ENCODE results near the gene CDH4.

Gene CDH4

GRCh38 chr20:61884571-61885389 lies 632.7 kb downstream of the CDH4 start:
- H3K27ac ChIP-seq, result no peak overlapping the region
- TF ChIP-seq ZFX (IDR thresholded peaks at IDR 0.05; ENCODE audit: borderline replicate concordance), result no peak

GRCh38 chr20:61885759-61886715 lies 634.0 kb downstream of the CDH4 start:
- no peak for TF ChIP-seq ZFX (IDR thresholded peaks at IDR 0.05; ENCODE audit: borderline replicate concordance)
- no peak for TF ChIP-seq CTCF (IDR thresholded peaks at IDR 0.05)
- no peak overlapping the region for H3K27ac ChIP-seq

DNA sequence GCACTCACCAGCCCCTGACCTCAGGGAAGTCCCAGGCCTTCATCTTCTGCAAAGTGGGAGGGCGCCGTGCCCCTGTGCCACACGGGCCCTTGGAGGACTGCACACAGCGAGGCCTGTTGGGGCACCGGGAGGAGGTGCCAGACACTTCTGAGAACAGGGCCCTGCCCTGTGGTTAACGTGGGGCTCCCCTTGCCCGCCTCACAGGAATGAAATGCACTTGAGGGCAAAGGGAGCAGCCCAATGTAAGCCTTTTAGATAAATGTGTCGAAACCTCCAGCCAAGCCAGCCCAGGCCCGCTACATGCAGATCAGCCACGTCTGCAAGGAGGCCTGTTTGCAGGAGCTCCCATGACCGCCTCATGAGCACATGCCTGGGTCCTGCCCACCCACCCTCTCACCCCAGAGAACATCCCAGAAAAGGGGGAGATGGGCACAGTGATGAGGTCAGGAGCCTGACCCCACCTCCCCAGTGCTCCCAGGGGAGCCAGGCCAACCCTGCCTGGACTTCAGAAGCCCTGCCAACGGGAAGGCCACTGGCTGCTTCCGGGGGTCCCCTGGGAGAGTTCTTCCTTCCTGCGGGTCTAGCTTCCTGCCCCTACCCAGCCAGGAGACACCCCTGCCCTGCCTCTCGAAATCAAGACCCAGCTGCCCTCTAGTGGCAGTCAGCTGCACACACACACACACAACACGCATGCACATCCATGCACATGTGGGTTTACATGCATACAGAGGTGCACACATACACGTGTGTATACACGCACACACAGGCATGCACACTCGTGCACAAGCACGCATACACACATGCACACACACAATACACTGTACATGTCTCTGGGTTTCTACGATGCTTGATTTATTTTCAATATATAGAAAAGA lies 634.9 kb downstream of the CDH4 start:
- no peak for TF ChIP-seq ZFX (IDR thresholded peaks at IDR 0.05; ENCODE audit: borderline replicate concordance)
- TF ChIP-seq CTCF (IDR thresholded peaks at IDR 0.05), result peak; percentile 92
- H3K27ac ChIP-seq, result no peak overlapping the region

DNA sequence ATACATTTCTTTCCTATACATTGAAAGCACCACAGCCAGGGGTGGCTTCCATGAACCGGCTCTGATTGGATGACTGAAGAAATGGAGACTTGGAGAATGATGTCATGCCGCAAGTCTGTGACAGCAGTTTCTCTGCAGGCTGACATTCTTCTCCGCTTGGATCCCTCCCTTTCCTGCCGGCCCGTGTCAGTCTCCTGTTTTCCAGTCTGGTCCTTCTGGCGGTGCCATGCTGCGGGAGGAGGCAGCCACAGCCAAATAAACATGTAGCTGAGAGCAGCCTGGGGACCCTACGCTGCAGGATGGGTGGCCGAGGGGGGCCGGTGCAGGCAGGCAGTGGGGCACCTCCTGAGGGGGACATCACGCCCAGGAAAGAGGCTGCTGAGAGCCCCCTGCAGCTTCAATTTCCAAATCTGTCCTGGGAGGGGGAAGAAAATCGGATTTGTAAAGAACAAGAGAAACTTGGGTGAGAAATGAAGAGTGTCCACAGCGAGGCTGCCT lies 635.6 kb downstream of the CDH4 start:
- TF ChIP-seq CTCF (IDR thresholded peaks at IDR 0.05), result 0 out of 2 replicates have a peak, but pooled peaks have one; percentile 45
- TF ChIP-seq ZFX (IDR thresholded peaks at IDR 0.05; ENCODE audit: borderline replicate concordance), result no peak

GRCh38 chr20:61888101-61888865 lies 636.2 kb downstream of the CDH4 start:
- no peak for TF ChIP-seq ZFX (IDR thresholded peaks at IDR 0.05; ENCODE audit: borderline replicate concordance)
- no peak for TF ChIP-seq CTCF (IDR thresholded peaks at IDR 0.05)
- H3K27ac ChIP-seq, result no peak overlapping the region

More for the DNA sequence above, 635.6 kb downstream of the CDH4 start:
- no peak overlapping the region for H3K27ac ChIP-seq

DNA sequence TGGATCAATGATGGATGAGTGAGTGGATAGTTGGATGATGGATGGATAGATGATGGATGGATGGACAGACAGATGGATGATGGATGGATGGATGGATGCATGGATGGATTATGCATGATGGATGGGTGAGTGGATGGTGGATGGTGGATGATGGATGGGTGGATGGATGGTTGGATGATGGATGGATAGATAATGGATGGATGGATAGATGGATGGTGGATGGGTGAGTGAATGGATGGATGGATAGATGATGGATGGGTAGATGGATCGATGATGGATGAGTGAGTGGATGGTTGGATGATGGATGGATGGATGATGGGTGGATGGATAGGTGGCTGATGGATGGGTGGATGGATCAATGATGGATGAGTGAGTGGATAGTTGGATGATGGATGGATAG lies 637.6 kb downstream of the CDH4 start:
- no peak overlapping the region for H3K27ac ChIP-seq
- no peak for TF ChIP-seq ZFX (IDR thresholded peaks at IDR 0.05; ENCODE audit: borderline replicate concordance)
- no peak for TF ChIP-seq CTCF (IDR thresholded peaks at IDR 0.05)
